Ovary (tissue), 9 donors: ENCODE results near the gene LDB2. TPM values are rescaled to one million over a fixed set of nuclear protein-coding genes. Genes with fewer than 3 reads are reported as not detected.

ENCODE experiments used
- DNase-seq, 5 donors: peaks; one replicate each; pipeline ENCODE4 v3.0.0-alpha.2; 2019 to 2020
- H3K27ac ChIP-seq, 2 donors: fragments of 200-600 bp; one replicate each; pipeline versions ENCODE4 v1.5.1 to v1.8.0; 2019 to 2022
- H3K27me3 ChIP-seq: fragments of 200-600 bp; one replicate; pipeline ENCODE4 v1.8.0; 2022
- H3K36me3 ChIP-seq: fragments of 200-600 bp; sonication (generic); one replicate; pipeline ENCODE4 v1.5.1; 2019
- H3K4me1 ChIP-seq: one replicate; pipeline ENCODE4 v1.8.1; 2013; ENCODE audit warnings: mild to moderate bottlenecking, moderate library complexity; ENCODE audit not compliant: insufficient read depth
- H3K4me3 ChIP-seq: fragments of 200-600 bp; sonication (generic); one replicate; pipeline ENCODE4 v1.5.1; 2017
- H3K9me3 ChIP-seq, 2 donors: fragments of 200-600 bp in 1 of 2; sonication (generic) in 1 of 2; one replicate each; pipeline versions ENCODE4 v1.5.1 to v1.8.1; 2013 to 2019; ENCODE audit warnings: mild to moderate bottlenecking in 1 of 2, moderate library complexity in 1 of 2
- EP300 ChIP-seq: sonication (generic); formaldehyde crosslinking; IDR thresholded peaks from one replicate; pipeline ENCODE4 v1.6.1; 2017; ENCODE audit warnings: antibody characterized with exemption
- POLR2A ChIP-seq: fragments of 450-650 bp; IDR thresholded peaks from one replicate; pipeline ENCODE4 v1.6.1; 2017; ENCODE audit warnings: antibody characterized with exemption, mild to moderate bottlenecking, moderate library complexity
- WGBS, 3 donors: extraction: QIAGEN DNeasy Blood & Tissue Kit in 1 of 3; methylation state at CpG; one replicate each; pipeline versions ENCODE4 v1.1.5 to v1.1.7; 2013 to 2017; 5-methylcytosine and 5-hydroxymethylcytosine counted together
- intact Hi-C, 4 donors: fragments of 100-400 bp; cut with DNase I; formaldehyde crosslinking; loops; one replicate each; pipeline versions ENCODE4 v1.11.0 to v1.15.1; 2022 to 2023
- polyA plus RNA-seq, 2 donors: library from polyadenylated mRNA; stranded (reverse); fragments of 200-250 nt in 1 of 2; fragments of 350-450 nt in 1 of 2; fragmentation: Illumina TruSeq in 1 of 2; extraction: RNeasy Lipid Tissue Mini Kit (QIAGEN cat#74804) in 1 of 2; gene quantifications; one replicate each; pipeline ENCODE4 v1.2.3, GENCODE V29; 2013 to 2014
- total RNA-seq, 7 donors: library from RNA; depleted of rRNA in 2 of 7; stranded (reverse); fragments of >200 nt in 2 of 7; fragmentation: NEBNext Ultra II Directional in 3 of 7; extraction: Animal tissue kit (Norgen Biotek cat#: 25700) in 3 of 7; gene quantifications; one replicate each; pipeline versions ENCODE4 v1.1.0 to v1.2.4, GENCODE V29; 2016 to 2023
- TF ChIP-seq, protein P1 (sequence below), 3 donors: fragments of 450-650 bp in 2 of 3; fragments of 200-600 bp in 1 of 3; IDR thresholded peaks; one replicate each; pipeline versions ENCODE4 v1.5.1 to v1.8.0; 2016 to 2022; ENCODE audit warnings: antibody characterized with exemption in 3 of 3, mild to moderate bottlenecking in 1 of 3
- donor health status: DM: no; HTN: no; CAD: no; lungs with moderate emphysema.
- donor health status: DM: no; HTN: no; CAD: no.
- donor health status: Bipolar disorder and iron deficiency.
- donor health status: DM: yes; HTN: yes; CAD: no.
- donor health status: DM: no; HTN: no; CAD: no.
- donor health status: DM: yes; HTN: yes; CAD: no.

The LDB2 gene
- total and polyA plus RNA-seq, 9 donors: 17.0 to 89.1 (median 27.4) TPM

DNA sequence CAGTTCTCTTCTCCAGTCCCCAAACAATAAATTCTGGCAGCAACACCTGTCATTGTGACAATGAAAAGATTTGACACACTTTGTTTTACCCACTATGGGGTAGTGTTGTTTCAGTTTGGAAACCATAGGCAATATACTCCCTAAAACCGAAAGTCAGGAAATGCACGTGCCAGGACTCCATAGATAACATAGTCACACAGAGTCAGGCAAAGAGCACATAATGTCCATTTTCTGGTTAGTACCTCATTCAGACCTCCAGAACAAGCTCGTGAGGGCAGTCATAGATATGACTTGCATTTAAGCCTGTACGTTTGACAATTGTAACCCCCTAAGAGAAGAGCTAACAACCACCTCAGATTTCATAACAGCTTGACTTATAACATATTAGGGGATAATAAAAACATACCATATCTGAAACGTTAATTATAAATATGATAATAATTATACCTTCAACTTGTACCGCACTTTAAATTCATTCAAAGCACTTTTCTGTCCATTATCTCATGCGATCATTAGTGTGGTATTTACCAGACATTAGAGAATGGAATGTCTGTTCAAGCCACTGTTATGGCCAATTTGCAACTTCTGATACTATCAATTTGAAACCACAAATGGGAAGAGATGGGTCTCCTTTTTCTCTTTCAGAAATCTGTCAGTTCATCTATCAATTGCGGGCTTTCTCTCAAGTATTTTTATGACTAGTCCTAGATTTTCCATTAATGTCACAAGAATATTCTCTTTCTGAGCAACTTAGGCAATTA is 147.4 kb downstream of the LDB2 start:
- Histone ChIP-seq H3K9me3 (no peaks in the 10 kb centered on the region), H3K4me1 (no peaks in the 10 kb centered on the region), H3K27me3 (no peaks in the 10 kb centered on the region), H3K36me3 (no peaks in the 10 kb centered on the region), H3K4me3 (no peak overlapping the region), H3K27ac (no peak overlapping the region)
- no peak for DNase-seq
- TF ChIP-seq, protein P1, sequence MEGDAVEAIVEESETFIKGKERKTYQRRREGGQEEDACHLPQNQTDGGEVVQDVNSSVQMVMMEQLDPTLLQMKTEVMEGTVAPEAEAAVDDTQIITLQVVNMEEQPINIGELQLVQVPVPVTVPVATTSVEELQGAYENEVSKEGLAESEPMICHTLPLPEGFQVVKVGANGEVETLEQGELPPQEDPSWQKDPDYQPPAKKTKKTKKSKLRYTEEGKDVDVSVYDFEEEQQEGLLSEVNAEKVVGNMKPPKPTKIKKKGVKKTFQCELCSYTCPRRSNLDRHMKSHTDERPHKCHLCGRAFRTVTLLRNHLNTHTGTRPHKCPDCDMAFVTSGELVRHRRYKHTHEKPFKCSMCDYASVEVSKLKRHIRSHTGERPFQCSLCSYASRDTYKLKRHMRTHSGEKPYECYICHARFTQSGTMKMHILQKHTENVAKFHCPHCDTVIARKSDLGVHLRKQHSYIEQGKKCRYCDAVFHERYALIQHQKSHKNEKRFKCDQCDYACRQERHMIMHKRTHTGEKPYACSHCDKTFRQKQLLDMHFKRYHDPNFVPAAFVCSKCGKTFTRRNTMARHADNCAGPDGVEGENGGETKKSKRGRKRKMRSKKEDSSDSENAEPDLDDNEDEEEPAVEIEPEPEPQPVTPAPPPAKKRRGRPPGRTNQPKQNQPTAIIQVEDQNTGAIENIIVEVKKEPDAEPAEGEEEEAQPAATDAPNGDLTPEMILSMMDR (IDR thresholded peaks at IDR 0.05): no peak
- TF ChIP-seq POLR2A (no peak), EP300 (no peak)
- intact Hi-C loops: no loop called here
- WGBS, 3 donors: 68 to 75% (median 69%) methylated on average over 8 of the region's 8 CpGs

DNA sequence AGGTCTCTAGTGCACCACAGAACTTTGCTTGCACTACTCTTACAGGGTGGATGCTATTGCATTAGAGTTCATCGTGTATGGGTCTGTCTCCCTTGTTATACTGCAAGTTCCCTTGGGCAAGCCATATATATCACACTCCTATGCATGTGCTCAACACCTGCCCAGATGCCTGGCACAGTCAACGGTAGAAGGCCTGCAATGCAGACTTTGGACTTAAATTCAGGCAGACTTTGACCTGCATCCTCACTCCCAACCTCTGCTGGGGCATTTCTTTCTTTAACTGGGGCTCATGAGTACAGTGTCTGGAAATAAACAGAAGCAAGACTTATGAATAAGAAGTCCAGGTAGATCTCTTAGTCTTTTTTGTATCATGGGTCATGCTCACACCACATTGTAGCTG is 148.2 kb downstream of the LDB2 start:
- WGBS, 3 donors: 90 to 100% (median 92%) methylated on average over 2 of the region's 2 CpGs
- H3K27me3 ChIP-seq: no peaks in the 10 kb centered on the region
- H3K4me1 ChIP-seq: no peaks in the 10 kb centered on the region
- H3K4me3 ChIP-seq: no peak overlapping the region
- TF ChIP-seq, protein P1 (IDR thresholded peaks at IDR 0.05): no peak
- TF ChIP-seq POLR2A (no peak), EP300 (no peak)
- H3K27ac ChIP-seq: no peak overlapping the region
- DNase-seq: no peak
- intact Hi-C loops: no loop called here
- no peaks in the 10 kb centered on the region for H3K9me3 ChIP-seq
- H3K36me3 ChIP-seq: no peaks in the 10 kb centered on the region

DNA sequence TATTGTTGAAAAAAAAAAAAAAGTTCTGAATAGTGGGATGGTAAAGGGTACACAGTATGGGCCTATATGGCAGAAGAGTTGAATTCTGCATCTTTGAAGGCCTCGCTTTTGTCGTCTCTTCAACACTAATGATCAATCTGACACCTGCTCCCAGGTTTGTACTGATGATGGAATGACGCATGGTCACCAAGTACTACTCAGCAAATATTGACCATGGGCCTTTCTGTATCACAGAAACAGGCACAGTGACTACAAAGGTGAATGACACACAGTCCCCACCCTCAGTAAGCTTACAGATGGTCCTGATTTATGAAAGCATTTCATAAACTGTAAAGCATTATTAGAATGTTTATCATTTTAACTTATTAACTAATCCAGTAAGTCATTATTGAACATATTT is 152.6 kb downstream of the LDB2 start:
- no peaks in the 10 kb centered on the region for H3K9me3 ChIP-seq
- intact Hi-C loops: no loop called here

DNA sequence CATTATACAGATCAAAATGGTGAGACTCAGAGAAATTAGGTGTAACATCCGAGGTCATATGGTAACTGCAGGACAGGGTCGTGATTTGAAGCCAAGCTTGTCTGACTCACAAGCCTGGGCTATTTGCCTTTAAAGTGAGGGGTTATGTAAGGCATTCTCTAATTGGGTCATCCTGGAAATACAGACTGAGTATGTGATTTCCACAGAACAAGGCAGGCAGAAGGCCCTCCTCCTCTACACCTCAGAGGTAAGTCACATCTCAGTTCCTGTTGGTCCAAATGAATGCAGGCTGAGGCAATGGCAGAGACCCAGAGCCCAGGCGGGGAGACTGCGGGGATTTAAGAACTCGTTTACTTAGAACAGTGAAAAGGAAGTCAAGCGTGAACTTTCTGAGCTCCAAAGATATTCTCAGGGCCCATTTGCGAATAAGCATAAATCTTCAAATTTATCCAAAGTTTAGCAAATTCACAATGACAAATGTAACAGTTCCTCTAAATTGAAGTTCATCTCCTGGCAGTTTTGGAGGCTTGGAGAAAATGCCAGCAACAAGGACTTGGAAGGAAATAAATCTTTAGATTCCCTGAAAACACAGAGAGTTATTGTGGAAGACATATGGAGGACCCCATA is 153.3 kb downstream of the LDB2 start:
- 62 to 76% (median 71%) methylated on average over 7 of the region's 7 CpGs for WGBS, 3 donors
- no peak overlapping the region for H3K27ac ChIP-seq

More for the DNA sequence above, 152.6 kb downstream of the LDB2 start:
- peaks cover 3% of the 10 kb centered on the region for H3K4me1 ChIP-seq
- no peak overlapping the region for H3K27ac ChIP-seq
- no peaks in the 10 kb centered on the region for H3K27me3 ChIP-seq
- no peak overlapping the region for H3K4me3 ChIP-seq
- 96 to 100% (median 97%) methylated on average over 3 of the region's 3 CpGs for WGBS, 3 donors
- no peak for DNase-seq
- no peaks in the 10 kb centered on the region for H3K36me3 ChIP-seq
- no peak for TF ChIP-seq POLR2A
- TF ChIP-seq, protein P1 (IDR thresholded peaks at IDR 0.05): no peak
- no peak for TF ChIP-seq EP300

More for the DNA sequence above, 153.3 kb downstream of the LDB2 start:
- intact Hi-C loops: no loop called here
- Histone ChIP-seq H3K27me3 (no peaks in the 10 kb centered on the region), H3K4me1 (peaks cover 3% of the 10 kb centered on the region), H3K36me3 (no peaks in the 10 kb centered on the region), H3K9me3 (no peaks in the 10 kb centered on the region), H3K4me3 (no peak overlapping the region)
- DNase-seq: peak in 2 of 5 donors; percentile 12 to 53
- TF ChIP-seq POLR2A (no peak), EP300 (no peak)
- TF ChIP-seq, protein P1 (IDR thresholded peaks at IDR 0.05): no peak
